HepG2 (cell line): ENCODE data around the gene TUBG1. TPM values are rescaled to one million over a fixed set of nuclear protein-coding genes. Genes with fewer than 3 reads are reported as not detected.
A peak's percentile ranks its signal among the peaks of the same experiment; 100 is the strongest.

ENCODE experiments used
- CBX2 ChIP-seq, 2 experiments: fragments of 200-600 bp in 1 of 2; sonication (generic); formaldehyde crosslinking in 1 of 2; IDR thresholded peaks; 2 replicates each; pipeline versions ENCODE4 v1.7.0 to v1.8.1; 2018 to 2022; ENCODE audit warnings: low read depth in 2 of 2, low read length in 1 of 2, mild to moderate bottlenecking in 1 of 2, missing genetic modification reagents in 1 of 2
- HIC2 ChIP-seq: sonication (generic); formaldehyde crosslinking; IDR thresholded peaks from 2 replicates; pipeline ENCODE4 v1.9.0; 2022; ENCODE audit warnings: low read depth, missing genetic modification reagents
- JUN ChIP-seq: sonication (generic); formaldehyde crosslinking; IDR thresholded peaks from 2 replicates; pipeline ENCODE4 v1.4.0; 2020; ENCODE audit warnings: mild to moderate bottlenecking, missing genetic modification reagents
- KDM3A ChIP-seq: IDR thresholded peaks from 2 replicates; pipeline ENCODE4 v1.6.1; 2018; ENCODE audit warnings: low read depth, missing compliant biosample characterization
- KLF16 ChIP-seq, 2 experiments: sonication (generic) in 1 of 2; formaldehyde crosslinking in 1 of 2; IDR thresholded peaks; 2 replicates each; pipeline versions ENCODE4 v1.6.1 to v1.8.0; 2016 to 2023; ENCODE audit warnings: missing genetic modification reagents in 2 of 2, missing compliant biosample characterization in 1 of 2
- MEIS2 ChIP-seq: sonication (generic); formaldehyde crosslinking; IDR thresholded peaks from 2 replicates; pipeline ENCODE4 v1.9.0; 2021; ENCODE audit warnings: mild to moderate bottlenecking, missing genetic modification reagents
- NBN ChIP-seq: fragments of 450-650 bp; conservative IDR thresholded peaks from 2 replicates; pipeline ENCODE4 v1.6.1; 2017
- PHB2 ChIP-seq: fragments of 450-650 bp; IDR thresholded peaks from 2 replicates; pipeline ENCODE4 v1.6.1; 2018; ENCODE audit not compliant: partially characterized antibody
- RNF219 ChIP-seq: sonication (generic); formaldehyde crosslinking; IDR thresholded peaks from 2 replicates; pipeline ENCODE4 v1.5.0; 2020; ENCODE audit warnings: mild to moderate bottlenecking, missing genetic modification reagents
- SCMH1 ChIP-seq: sonication (generic); formaldehyde crosslinking; IDR thresholded peaks from 2 replicates; pipeline ENCODE4 v1.9.0; 2021; ENCODE audit warnings: missing genetic modification reagents, mild to moderate bottlenecking, borderline replicate concordance
- SMAD9 ChIP-seq: sonication (generic); formaldehyde crosslinking; IDR thresholded peaks from 2 replicates; pipeline ENCODE4 v1.5.1; 2020; ENCODE audit warnings: mild to moderate bottlenecking, missing genetic modification reagents
- TIGD3 ChIP-seq: sonication (generic); formaldehyde crosslinking; IDR thresholded peaks from 2 replicates; pipeline ENCODE4 v1.5.1; 2020; ENCODE audit warnings: mild to moderate bottlenecking, missing genetic modification reagents, borderline replicate concordance
- ZNF24 ChIP-seq: fragments of 450-650 bp; IDR thresholded peaks from 2 replicates; pipeline ENCODE4 v1.6.1; 2017; ENCODE audit warnings: antibody characterized with exemption, mild to moderate bottlenecking
- ZNF318 ChIP-seq: sonication (generic); formaldehyde crosslinking; IDR thresholded peaks from 2 replicates; pipeline ENCODE4 v1.4.0; 2020; ENCODE audit warnings: mild to moderate bottlenecking, missing genetic modification reagents
- ZSCAN25 ChIP-seq: sonication (generic); formaldehyde crosslinking; IDR thresholded peaks from 2 replicates; pipeline ENCODE4 v1.8.0; 2022; ENCODE audit warnings: mild to moderate bottlenecking, missing genetic modification reagents
- polyA plus RNA-seq, 8 experiments: library from polyadenylated mRNA; depleted of rRNA in 3 of 8; stranded (reverse) in 7 of 8; unstranded in 1 of 8; fragments of >200 nt; fragmentation: Illumina TruSeq in 4 of 8; extraction: Trizol in 4 of 8; gene quantifications; 2 replicates each; pipeline versions ENCODE4 v1.2.1 to v1.2.3, GENCODE V29; 2011 to 2016; ENCODE audit warnings: low read depth in 4 of 8, missing spikeins in 1 of 8, mixed read lengths in 1 of 8; ENCODE audit not compliant: insufficient read depth in 1 of 8
- total RNA-seq, 5 experiments: library from RNA; depleted of rRNA; stranded (reverse); fragments of >200 nt; fragmentation: Illumina TruSeq; extraction: Trizol; gene quantifications; 2 replicates each; pipeline ENCODE4 v1.2.3, GENCODE V29; 2016; ENCODE audit warnings: low read depth in 1 of 5

TUBG1 gene
- total and polyA plus RNA-seq, 2 of the 13 experiments (the other 11 are each of a cell fraction or from before 2014, with no cell fraction given) = 74.1 to 137 TPM

- TF ChIP-seq ZNF318 (no peak), JUN (no peak), KLF16 (CRISPR knock-in tag; IDR thresholded peaks at IDR 0.05) (peak in 1 of 2 experiments; percentile 73; a peak in 2 of 4 replicates), ZSCAN25 (CRISPR knock-in tag) (peak; percentile 71), RNF219 (no peak), CBX2 (IDR thresholded peaks at IDR 0.05; ENCODE audit: low read depth, low read length) (no peak), CBX2 (CRISPR knock-in tag; IDR thresholded peaks at IDR 0.05; ENCODE audit: low read depth) (no peak), MEIS2 (CRISPR knock-in tag) (peak; percentile 56; the same call in 1 of the 2 replicates), SMAD9 (CRISPR knock-in tag) (peak; percentile 55; the same call in 1 of the 2 replicates), NBN (no peak), ZNF24 (no peak), KDM3A (CRISPR knock-in tag) (peak; percentile 73), HIC2 (CRISPR knock-in tag) (no peak), TIGD3 (0 out of 2 replicates have a peak, but pooled peaks have one; percentile 44), PHB2 (no peak), SCMH1 (CRISPR knock-in tag) (no peak)
Observed at GRCh38 chr17:42609182-42609813, at the start of gene TUBG1, which contains the start of gene RETREG3 (continued).
